ENCODE results near the gene MEGF6.
"Not testable (repeated sequence)": the region's sequence is repeated elsewhere in the genome, so short reads cannot be mapped to it uniquely, and the experiment has no call there.

MEGF6 gene

DNA sequence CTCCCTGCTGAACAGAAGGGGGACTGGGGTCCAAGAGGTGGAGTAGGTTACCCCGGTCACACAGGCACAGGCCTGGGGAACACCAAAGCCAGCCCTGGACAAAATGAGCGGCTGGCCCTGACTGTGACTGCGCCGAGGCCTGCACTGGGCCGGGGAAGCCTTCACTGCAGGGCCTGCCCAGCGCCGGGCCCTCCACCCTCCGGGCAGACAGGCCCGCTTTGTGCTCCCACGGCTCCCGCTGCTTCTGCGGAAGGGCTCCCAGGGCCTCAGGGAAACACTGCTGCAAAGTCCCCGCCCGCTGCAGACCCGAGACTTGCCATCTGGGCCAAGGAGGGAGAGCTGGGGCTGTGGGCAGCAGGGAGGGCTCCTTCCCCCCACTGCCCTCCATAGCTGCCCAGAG lies 35.3 kb downstream of the MEGF6 start:
- H3K4me3 ChIP-seq (ENCODE audit: low read length), result no peak overlapping the region
- no peak for TF ChIP-seq ZNF274 (IDR thresholded peaks at IDR 0.05; ENCODE audit: low read depth, low read length)

DNA sequence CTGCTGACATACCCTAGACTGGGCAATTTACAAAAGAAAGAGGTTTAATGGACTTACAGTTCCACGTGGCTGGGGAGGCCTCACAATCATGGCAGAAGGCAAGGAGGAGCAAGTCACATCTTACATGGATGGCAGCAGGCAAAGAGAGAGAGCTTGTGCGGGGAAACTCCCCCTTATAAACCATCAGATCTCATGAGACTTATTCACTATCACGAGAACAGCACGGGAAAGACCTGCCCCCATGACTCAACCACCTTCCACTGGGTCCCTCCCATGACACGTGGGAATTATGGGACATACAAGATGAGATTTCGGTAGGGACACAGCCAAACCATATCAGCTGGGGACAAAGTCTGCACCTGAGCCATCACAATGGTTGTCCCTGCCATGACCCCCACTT lies 35.8 kb downstream of the MEGF6 start:
- not testable (repeated sequence) for H3K4me3 ChIP-seq (ENCODE audit: low read length)

DNA sequence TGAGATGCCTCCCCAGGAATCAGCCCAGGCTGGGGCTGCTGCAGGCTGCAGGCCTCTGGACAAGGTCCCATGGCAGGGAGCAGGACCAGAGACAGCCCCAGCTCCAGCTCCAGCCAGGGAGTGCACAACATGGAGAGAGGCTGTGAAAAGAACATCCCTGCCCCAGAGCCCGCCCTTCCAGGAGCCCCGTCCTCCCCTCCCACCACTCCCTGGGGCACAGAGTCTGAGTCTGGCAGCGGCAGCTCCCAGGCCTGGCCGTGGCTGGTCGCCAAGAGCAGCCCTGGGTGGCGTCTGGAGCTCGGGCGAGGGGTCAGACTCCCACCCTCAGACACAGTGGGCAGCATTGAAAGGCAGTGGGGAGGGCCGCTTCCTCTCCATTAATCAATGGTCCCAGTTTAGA lies 37.8 kb downstream of the MEGF6 start:
- no peak for TF ChIP-seq ZNF274 (IDR thresholded peaks at IDR 0.05; ENCODE audit: low read depth, low read length)
- no peak overlapping the region for H3K4me3 ChIP-seq (ENCODE audit: low read length)

DNA sequence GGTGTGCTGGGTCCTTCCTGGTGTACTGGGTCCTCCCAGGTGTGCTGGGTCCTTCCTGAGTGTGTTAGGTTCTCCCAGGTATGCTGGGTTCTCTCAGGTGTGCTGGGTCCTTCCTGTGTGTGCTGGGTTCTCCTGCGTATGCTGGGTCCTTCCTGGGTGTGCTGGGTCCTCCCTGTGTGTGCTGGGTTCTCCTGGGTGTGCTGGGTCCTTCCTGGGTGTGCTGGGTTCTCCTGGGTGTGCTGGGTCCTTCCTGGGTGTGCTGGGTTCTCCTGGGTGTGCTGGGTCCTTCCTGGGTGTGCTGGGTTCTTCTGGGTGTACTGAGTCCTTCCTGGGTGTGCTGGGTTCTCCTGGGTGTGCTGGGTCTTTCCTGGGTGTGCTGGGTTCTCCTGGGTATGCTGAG lies 38.7 kb downstream of the MEGF6 start:
- not testable (repeated sequence) for H3K4me3 ChIP-seq (ENCODE audit: low read length)

DNA sequence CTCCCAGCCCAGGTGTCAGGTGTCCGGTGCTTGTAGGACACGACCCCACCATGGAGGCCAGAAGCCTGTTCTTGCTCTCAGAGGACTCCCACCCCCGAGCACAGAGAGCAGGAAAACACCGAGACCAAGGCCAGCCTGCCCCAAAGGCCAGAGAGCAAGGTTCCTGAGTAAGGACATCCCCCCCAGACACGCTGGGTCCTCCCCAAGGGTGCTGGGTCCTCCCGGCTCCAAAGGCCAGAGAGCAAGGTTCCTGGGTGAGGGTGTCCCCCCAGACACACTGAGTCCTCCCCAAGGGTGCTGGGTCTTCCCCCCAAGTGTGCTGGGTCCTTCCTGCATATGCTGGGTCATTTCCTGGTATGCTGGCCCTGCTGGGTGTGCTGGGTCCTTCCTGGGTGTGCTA lies 40.0 kb downstream of the MEGF6 start:
- TF ChIP-seq ZNF274 (IDR thresholded peaks at IDR 0.05; ENCODE audit: low read depth, low read length), result no peak
- H3K4me3 ChIP-seq (ENCODE audit: low read length), result no peak overlapping the region

DNA sequence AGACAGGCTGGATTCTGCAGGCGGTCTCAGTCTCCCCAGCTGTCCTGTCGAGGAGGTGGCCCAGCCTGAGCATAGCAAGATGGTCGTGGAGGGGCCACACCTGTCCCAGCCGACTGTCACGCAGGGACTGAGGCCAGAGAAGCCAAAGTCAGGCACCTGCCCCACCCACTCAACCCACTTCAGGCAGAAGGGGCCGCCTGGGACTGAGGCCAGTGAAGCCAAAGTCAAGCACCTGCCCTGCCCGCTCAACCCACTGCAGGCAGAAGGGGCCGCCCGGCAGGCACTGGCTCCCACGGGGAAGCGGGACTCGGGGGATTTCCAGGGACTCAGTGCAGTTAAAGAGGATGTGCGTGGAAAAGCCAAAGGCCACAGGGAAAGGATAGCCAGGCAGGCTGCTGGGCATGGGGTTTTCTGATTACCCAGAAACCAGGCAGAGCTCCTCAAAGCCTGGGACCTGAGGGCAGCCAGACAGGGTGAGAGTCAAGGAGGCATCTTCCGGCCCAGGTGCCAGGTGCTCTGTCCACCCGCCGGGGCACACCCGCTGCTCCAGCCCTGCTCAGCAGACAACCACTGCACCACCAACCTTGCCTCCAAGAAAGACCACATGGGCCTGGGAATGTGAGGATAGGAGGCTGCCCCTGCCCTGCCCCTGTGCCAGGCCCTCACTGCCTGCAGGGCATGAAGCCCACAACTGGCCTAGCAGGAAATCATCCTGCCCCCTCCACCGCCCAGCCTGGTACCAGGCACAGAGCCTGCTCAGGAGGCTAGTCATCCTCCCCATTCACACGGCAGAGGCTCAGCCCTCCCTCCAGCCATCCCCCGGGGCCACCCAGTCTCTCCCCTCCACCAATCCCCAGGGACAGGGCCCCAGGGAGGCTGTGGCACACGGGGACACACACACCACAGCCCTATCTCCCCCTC lies 41.0 kb downstream of the MEGF6 start:
- no peak overlapping the region for H3K4me3 ChIP-seq (ENCODE audit: low read length)
- no peak for TF ChIP-seq ZNF274 (IDR thresholded peaks at IDR 0.05; ENCODE audit: low read depth, low read length)

DNA sequence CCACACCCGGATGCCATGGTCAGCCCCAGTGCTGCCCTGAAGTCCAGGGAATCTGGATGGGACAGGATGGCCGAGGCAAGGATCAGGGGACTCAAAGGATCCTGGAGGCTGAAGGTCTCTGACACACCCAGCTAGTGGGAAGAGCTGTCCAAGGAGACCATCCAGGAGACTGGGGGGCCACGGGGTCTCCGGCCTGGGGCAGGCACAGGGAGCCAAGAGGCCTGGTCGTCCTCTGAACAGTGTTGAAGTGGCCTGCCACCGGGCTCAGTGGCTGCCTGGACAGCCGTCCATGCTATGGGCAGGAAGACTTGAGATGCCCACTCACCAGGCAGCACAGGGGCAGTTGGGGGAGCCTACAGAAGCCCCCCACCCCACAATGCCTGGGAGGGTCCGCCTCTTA lies 41.9 kb downstream of the MEGF6 start:
- TF ChIP-seq ZNF274 (IDR thresholded peaks at IDR 0.05; ENCODE audit: low read depth, low read length), result no peak

DNA sequence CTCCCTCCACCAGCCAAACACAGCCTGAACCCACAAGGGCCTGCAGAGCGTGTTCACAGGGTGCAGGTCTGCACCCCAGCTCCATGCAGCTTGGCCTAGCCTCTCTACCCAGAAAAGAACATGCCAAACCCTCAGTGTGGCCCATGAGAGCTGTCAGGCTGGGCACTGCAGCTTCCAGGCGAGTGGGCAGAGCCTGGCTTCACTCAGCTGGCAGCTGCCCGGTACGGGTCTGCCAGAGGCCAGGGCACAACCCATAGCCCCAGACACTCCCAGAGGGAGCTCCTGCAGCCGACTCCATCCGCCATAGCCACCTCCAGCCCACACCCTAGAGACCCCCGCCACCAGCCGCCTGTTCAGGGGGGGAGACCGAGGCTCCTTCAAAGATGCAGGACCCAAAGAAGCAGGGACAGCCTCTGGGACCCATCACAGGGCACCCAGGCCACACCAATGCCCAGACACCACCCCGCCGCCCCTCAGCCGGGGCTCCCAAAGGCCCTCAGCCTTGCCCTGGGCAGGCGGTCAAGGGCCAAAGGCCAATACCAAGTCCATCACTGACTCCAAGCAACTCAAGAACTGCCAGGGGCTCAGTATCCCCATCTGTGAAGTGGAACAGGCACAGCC lies 42.4 kb downstream of the MEGF6 start:
- H3K4me3 ChIP-seq (ENCODE audit: low read length), result no peak overlapping the region
- TF ChIP-seq ZNF274 (IDR thresholded peaks at IDR 0.05; ENCODE audit: low read depth, low read length), result no peak

More for the DNA sequence above, 41.9 kb downstream of the MEGF6 start:
- H3K4me3 ChIP-seq (ENCODE audit: low read length), result no peak overlapping the region

DNA sequence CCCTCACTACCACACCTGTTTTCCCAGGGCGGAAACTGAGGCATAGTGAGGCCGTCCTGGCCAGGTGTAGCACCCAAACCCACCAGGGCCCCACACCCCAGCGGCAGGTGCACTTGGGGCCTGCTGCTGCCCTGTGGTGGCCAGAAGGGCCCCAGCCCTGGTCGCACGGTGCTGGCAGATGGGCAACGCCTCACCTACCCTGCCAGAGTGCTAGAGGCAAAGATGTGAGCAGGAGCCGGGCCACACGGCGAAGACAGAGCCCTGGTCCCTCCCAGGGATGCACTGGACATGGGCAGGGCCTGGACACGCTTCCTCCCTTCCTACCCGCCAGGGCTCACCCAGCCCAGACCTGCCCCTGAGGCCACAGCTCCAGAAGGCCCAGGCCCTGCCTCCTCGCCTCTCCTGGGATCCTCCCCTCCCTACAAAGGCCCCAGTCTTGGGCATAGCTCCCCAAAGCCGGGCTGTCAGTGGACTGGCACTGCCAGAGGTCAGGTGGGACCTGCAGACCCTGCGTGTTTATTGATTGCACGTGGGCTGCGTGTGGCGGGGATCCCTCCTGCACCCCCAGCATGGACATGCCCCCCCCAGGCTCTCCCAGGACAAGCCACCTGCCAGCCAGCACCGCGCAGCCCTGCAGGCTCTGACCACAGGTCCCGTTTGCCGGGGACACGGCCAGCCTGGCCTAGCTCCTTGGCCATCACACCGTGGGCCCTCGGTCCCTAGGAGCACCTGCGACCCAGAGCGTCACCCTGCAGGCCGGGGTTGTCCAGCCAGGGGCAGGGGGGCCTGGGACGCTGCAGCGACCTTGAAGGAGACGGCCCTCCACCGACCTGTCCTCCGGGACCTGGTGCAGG lies 44.1 kb downstream of the MEGF6 start:
- H3K4me3 ChIP-seq (ENCODE audit: low read length), result no peak overlapping the region
- TF ChIP-seq ZNF274 (IDR thresholded peaks at IDR 0.05; ENCODE audit: low read depth, low read length), result no peak

DNA sequence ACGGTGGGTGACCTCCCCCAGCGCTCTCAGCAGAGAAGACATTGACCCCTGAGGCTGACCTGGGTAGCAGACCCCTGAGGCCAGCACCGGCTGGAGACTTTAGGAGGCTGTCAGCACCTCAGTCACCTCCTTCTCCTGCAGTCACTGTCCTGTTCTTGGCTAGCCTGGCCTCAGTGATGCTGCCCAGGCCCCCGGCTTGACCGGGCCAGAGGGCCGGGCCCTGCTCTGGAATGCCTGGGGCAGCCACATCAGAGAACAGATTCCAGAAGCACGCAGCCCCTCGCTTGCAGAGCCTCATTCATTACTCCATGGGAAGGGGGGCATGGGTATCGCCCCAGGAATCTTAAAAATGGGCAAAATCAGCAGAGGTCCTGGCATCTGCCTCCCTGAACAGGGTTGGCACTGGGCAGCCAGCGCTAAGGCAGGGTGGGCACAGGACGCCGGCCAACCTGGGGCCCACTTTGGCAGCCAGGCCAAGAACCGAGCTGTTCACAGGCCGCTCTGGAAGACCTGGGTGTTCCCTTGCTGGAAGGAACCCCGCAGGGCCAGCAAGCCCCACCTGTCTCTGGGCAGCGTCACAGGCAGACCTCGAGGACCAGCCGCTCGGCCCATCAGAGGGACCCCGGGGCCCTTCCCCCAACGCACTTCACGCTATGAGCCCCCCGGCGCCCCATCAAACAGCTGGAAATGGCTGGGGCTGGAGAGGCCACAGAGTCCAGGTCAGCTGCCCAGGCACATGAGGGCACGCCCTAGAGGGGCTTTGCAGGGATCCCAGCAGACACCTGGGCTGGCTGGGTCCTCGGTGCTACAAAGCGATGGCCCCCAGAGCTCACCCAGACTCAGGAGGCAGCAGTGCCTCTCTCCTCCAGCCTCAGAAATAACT lies 45.1 kb downstream of the MEGF6 start:
- no peak for TF ChIP-seq ZNF274 (IDR thresholded peaks at IDR 0.05; ENCODE audit: low read depth, low read length)
- H3K4me3 ChIP-seq (ENCODE audit: low read length), result no peak overlapping the region

DNA sequence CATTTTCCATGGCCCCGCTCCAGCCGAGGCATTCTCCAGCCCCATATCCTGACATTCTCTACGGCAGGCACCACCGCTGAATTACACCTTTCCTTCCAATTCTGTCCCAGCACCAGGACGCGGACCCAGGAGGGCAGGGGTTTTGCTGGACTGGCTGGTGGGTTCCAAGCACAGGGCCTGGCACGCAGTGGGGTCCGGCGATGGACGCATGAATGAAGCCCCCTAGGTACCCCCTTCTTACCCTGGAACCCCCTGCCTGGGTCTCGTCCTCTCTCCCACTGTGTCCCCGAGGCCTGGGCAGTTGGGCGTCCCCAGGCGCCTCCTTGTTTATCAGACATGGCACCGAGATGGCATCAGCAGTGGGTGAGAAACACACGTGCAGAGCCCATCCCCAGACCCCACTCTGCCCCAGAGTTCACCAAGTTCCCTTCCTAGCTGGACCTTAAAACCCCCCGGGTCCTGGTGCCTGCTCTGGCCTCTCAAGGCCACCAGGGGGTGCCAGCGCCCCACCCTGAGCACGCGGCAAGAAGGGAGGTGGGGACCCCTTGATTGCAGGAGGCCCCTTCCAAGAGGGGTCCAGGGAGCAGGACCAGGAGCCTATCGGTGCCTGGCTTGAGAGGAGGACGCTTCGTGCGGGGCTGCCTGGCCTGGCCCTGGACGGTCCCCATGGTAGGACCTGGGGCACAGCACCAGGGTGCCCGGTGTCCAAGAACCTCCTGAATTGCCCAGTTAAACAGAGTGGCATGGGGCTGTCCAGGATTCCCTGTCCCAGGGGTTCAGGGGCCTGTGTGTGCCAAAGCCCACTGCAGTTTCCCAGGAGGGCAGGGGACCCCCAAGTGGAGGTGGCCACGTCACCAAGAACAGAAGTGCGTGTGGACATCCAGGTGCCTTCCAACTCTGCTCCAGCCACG lies 46.1 kb downstream of the MEGF6 start:
- no peak overlapping the region for H3K4me3 ChIP-seq (ENCODE audit: low read length)
- TF ChIP-seq ZNF274 (IDR thresholded peaks at IDR 0.05; ENCODE audit: low read depth, low read length), result no peak

DNA sequence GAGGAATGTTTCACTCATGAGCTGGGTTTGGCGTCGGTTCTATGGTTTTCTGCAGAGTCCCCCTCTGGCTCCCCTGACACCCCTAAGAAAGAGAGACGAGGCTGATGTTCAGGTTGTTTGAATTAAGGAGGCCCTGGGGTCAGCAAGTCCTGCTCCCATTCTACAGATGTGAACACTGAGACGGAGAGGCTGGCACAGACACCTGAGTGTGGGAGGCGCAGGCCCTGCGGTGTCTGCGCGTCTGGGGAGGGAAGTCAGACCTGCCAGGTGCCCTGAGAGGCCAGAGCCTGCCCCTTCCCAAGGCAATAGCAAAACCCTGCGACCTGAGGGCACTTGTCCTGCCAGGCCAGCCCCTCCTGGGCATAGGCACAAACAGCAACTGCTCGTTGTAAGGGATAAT lies 47.7 kb downstream of the MEGF6 start:
- H3K4me3 ChIP-seq (ENCODE audit: low read length), result no peak overlapping the region
- TF ChIP-seq ZNF274 (IDR thresholded peaks at IDR 0.05; ENCODE audit: low read depth, low read length), result no peak

DNA sequence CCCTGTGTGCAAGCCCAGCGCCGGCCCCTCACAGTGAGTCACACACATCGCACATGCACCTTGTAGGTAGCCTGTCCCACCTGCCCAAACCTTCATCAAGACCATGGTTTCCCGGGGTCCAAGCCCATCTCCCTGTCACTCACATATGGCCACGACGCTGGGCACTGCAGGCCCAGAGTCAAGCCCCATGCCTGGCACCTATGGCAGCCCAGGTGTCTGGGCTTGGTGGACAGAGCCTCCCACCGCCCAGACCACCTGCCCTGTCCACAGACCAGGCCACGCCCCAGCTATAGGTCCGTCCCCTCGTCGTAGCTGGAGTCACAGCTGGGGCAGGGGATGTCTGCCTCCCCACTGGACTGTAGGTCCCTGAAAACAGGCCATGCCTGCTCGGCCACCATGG lies 48.2 kb downstream of the MEGF6 start:
- TF ChIP-seq ZNF274 (IDR thresholded peaks at IDR 0.05; ENCODE audit: low read depth, low read length), result no peak

More for the DNA sequence above, 48.2 kb downstream of the MEGF6 start:
- no peak overlapping the region for H3K4me3 ChIP-seq (ENCODE audit: low read length)

All from GM08714 (cell line).